ENCODE measurements around the gene GLG1.
"Not testable (repeated sequence)": the region's sequence is repeated elsewhere in the genome, so short reads cannot be mapped to it uniquely, and the experiment has no call there.

DNA sequence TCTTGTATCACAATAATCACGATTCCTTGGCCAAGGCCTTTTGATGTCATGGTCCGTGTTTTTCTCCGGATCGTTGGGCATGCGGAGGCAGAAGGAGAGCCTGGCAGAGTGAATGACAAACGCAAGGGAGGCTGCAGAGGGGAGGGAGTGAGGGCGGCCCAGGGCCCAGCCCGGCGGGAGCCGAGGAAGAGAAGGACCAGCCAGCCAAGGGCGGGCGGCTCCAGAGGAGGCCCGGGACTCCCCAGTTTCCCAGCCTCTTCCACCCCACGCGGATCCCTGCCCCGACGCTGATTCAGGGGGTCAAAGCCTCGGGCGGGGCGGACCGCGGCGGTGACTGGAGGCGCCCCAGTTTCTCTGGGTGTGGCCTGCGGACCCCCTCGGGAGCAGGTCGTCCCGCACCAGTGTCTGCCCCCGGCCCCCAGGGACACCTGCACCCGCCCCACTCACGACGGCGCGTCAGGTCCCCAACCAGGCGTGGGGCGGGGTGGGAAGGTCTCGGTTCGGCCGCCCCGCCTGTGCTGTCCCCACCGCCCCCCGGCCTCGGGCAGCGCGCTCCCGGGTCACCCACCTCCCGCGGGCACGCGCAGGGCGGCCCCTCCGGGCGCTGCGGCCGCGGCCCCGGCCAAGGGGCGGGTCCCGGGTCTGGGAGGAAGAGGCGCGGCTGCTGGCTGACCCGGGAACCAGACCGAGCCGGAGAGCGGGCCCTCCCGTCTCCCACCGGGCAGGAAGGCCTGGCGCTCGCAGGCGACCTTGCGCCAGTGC is 200.1 kb downstream of the GLG1 start:
- TF ChIP-seq EZH2 (IDR thresholded peaks at IDR 0.05; ENCODE audit: borderline replicate concordance, low read depth, low read length, severe bottlenecking); CTCF (IDR thresholded peaks at IDR 0.05; ENCODE audit: extremely low read depth in 1 of 2, insufficient read depth in 1 of 2, low read depth in 1 of 2, low read length in 2 of 2); POLR2A (IDR thresholded peaks at IDR 0.05; ENCODE audit: low read depth, low read length); FOS (IDR thresholded peaks at IDR 0.05; ENCODE audit: borderline replicate concordance, insufficient read depth, low read length); GATA2 (IDR thresholded peaks at IDR 0.05; ENCODE audit: insufficient read depth, insufficient read length, low read depth, low read length); JUN (IDR thresholded peaks at IDR 0.05; ENCODE audit: borderline replicate concordance, insufficient read depth, insufficient read length, low read depth); POLR2AphosphoS5 (IDR thresholded peaks at IDR 0.05; ENCODE audit: insufficient read depth, low read depth, low read length); MYC (IDR thresholded peaks at IDR 0.05; ENCODE audit: low read depth, low read length): not testable (repeated sequence)
- TF ChIP-seq, protein P1, sequence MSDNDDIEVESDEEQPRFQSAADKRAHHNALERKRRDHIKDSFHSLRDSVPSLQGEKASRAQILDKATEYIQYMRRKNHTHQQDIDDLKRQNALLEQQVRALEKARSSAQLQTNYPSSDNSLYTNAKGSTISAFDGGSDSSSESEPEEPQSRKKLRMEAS (IDR thresholded peaks at IDR 0.05; ENCODE audit: insufficient read depth, insufficient read length) = not testable (repeated sequence)

Data from endothelial cell of umbilical vein (primary cell).